DMS114 treated with DMSO at 0.1 percent for 48 hours (cell line): Measurements from ENCODE around the gene VAMP4.
"Not testable (repeated sequence)": the region's sequence is repeated elsewhere in the genome, so short reads cannot be mapped to it uniquely, and the experiment has no call there.

ENCODE experiments used
- DNase-seq: peaks from one replicate; lab custom pipeline; 2025; ENCODE audit not compliant: unreplicated experiment; lab: John Stamatoyannopoulos, UW

VAMP4 gene

GRCh38 chr1:171707583-171707982, 34.3 kb downstream of the VAMP4 start:
- no peak for DNase-seq

- DNase-seq = no peak
Measured at GRCh38 chr1:171702598-171702997, 39.3 kb downstream of the VAMP4 start.

- DNase-seq = no peak
Measured at GRCh38 chr1:171699531-171699930, 42.3 kb downstream of the VAMP4 start.

- not testable (repeated sequence) for DNase-seq
Measured at GRCh38 chr1:171695772-171696171, 46.1 kb downstream of the VAMP4 start.

GRCh38 chr1:171693541-171693940, 48.3 kb downstream of the VAMP4 start:
- not testable (repeated sequence) for DNase-seq

DNA sequence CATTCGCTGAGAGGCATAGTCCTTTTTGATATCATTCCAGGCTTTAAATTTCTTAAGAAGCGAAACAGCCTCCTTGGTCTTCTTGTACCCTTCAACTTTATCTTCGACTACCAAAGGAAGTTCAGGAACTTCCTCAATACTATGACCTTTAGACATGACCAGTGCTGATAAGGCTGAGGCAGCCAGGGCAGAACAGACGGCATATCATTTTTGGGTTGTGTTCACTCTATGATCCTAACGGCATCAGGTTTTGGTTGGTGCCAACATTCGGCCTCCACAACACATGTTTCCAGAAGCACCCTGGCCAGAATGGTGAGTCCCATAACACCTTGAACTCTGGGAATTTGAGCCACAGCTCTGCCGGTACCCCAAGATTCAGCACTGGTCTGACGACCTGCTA, 58.0 kb downstream of the VAMP4 start:
- DNase-seq = no peak

- DNase-seq = no peak
Measured at GRCh38 chr1:171680339-171680738, 61.5 kb downstream of the VAMP4 start.

DNA sequence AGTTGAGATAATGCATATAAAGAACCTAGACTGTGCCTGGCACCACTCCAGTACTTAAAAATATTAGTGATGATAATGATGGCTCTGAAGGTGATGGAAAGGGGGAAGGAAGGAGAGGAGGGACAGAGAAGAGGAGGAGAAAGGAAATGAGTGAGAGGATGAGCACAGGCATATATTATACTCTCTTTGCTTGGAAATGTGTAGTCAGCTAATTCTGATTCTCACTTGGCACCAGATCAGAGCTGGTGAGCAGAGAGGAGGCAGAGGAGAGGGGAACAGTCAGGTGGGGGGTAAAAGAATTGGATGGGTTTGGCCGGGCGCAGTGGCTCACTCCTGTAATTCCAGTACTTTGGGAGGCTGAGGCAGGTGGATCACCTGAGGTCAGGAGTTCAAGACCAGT, 65.0 kb downstream of the VAMP4 start:
- no peak for DNase-seq

GRCh38 chr1:171674431-171675405, 67.1 kb downstream of the VAMP4 start:
- no peak for DNase-seq

DNA sequence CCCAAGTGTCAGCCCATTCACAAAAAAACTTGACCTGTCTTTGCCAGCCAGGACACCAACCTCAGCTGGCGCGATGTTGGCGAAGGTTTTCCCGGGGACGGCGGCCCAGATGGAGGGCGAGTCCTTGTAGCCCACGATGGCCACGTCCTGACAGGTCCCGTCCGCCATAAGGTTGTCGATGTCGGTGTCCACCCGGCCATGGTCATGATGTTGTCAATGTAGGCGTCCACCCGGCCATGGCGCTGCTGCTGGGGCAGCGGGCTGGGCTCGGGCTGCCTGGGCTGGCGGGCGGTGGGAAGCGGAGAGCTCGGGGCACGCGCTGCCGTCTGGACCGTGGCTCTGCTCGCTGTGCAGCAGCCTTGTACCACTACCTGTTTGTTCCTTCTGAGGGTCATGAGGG, 71.1 kb downstream of the VAMP4 start:
- no peak for DNase-seq

DNA sequence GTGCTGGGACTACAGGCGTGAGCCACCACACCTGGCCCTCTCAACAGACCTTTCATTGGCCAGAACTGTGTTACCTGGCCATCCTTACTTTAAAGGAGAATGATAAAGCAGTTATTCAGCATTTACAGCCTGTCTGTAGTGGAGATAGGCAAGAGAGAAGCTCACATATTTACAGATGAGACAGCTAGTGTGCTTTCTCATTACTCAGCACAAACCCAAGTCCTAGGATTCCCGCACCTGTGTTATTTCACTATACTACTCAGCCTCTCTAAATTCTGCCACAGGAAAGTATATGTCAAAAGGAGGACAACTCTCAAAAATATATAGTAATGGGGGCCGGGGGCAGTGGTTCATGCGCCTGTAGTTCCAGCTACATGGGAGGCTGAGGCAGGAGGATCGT, 73.5 kb downstream of the VAMP4 start:
- no peak for DNase-seq

GRCh38 chr1:171666114-171666769, 75.6 kb downstream of the VAMP4 start:
- DNase-seq = no peak

- no peak for DNase-seq
Measured at GRCh38 chr1:171664976-171665375, 76.9 kb downstream of the VAMP4 start.

DNA sequence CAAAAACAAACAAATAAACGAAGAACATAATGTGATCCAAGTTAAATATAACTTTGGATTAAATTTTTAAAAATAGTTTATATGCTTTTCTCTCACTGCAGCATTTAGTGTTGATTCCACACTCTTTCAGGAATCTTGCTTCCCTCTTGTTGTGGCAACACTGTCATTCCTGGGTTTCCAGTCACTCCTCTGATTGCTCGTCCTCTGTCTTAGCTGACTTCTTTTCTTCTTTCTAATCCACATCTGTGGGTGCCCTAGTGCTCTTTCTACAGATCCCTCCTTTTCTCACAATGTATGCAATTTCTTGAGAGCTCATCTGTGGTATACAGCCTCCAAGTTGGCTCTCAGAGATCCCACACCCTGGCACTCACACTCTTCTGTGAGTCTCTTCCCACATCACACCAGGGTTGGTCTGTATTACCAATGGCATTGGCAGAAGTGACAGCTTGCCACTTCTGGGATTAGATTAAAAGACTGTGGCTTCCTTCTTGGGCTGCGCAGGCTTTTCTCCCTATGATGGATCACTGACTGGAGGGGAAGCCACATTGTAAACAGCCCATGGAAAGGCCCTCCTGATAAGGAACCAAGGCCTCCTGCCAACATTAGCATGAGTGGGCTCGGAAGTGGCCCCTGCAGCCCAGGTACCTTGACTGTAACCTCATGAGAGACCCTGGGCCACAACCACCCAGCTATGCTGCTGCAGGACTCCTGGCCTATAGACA, 77.8 kb downstream of the VAMP4 start:
- DNase-seq = no peak

DNA sequence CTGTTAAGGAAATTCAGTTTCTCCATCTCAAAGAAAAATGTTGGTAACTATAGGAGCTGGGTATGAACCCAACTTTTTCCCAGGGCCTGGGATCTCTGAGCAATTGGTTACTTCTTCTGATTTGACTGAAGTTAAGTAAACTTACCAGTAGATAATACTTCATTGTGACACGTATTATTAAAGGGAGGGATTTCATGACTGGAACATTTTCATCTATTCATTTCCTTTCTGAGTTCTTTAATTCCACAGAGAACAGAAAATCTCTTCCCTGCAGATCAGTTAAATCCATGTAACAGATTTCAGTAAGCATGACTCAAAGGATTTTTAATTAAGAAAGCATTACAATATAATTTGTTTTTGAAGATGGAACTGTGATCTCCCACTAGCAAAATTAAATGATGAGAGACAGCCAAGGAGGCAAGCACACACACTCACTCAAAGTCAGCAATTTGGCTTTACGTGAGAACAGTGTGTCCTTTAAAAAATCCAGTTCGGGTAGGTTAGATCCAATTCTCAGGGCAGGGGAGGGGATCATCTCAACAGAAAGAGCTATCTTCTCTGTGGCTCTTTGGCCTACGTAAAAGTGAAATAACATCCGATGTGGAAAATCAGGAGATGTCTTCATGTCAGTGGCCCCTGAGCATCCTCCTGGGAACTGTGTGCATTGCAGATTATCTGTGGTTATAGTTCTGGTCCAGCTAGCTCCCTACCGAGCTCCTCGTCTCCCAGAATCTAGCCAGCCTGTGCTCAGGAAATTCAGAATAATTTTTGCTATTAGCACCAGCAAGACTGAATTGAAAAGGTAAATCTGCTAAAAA, 78.6 kb downstream of the VAMP4 start:
- DNase-seq = no peak

GRCh38 chr1:171661076-171661650, 80.7 kb downstream of the VAMP4 start:
- DNase-seq = no peak

DNA sequence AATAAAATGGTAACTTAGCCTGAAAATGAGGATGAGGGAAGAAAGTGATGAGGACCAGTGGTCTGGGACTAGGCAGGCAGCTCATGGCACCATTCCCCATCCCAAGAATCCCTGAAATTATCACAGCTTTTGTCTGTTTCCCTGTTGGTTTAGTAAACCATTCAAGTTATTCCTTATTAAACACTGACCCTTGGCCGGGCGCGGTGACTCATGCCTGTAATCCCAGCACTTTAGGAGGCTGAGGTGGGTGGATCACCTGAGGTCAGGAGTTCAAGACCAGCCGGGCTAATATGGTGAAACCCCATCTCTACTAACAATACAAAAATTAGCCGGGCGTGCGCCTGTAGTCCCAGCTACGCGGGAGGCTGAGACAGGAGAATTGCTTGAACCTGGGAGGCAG, 85.7 kb downstream of the VAMP4 start:
- DNase-seq = not testable (repeated sequence)

DNA sequence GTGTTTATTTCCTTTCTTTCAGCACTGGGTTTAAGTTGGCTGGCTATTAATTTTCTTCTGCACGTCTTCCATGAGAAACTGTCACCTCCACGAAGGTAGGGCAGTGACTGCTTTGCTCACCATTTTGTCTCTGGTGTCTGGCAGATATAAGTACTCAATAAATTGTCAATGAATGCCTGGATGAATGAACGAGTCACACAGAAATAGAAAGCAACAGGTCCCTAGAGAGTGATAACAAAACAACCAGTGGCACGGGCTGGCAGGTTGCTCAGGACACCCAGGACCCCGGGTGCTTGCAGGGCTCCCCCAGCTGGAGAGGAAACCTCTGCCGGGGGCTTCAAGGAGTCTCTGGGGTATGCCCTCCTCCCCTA, 86.1 kb downstream of the VAMP4 start:
- no peak for DNase-seq

- no peak for DNase-seq
Measured at GRCh38 chr1:171654942-171655745, 86.7 kb downstream of the VAMP4 start.
